Endothelial cell of umbilical vein (primary cell): ENCODE data around the gene FKBP7. TPM values are rescaled to one million over a fixed set of nuclear protein-coding genes. Genes with fewer than 3 reads are reported as not detected.

Source experiments
- BruUV-seq: library from RNA; stranded (reverse); fragments of 400-500 nt; replicated peaks from 2 replicates; lab custom pipeline; 2021; lab: Mats Ljungman, UMichigan
- CTCF ChIA-PET: fragments of 300-600, 350-600 bp; sonication (Branson Sonifier 250); formaldehyde crosslinking; loops from one replicate; lab custom pipeline; 2021; ENCODE audit warnings: antibody characterized with exemption, inconsistent platforms; lab: Charles Lee
- POLR2A ChIA-PET: fragments of 300-600, 350-600 bp; sonication (Branson Sonifier 250); formaldehyde crosslinking; loops from one replicate; lab custom pipeline; 2021; ENCODE audit warnings: antibody characterized with exemption, inconsistent platforms; lab: Charles Lee
- DNase-seq: peaks from one replicate; pipeline ENCODE4 v3.0.0-alpha.2; 2011; ENCODE audit warnings: low read depth, low spot score
- FAIRE-seq: peaks from 2 replicates; lab custom pipeline; 2011; peaks lifted over from hg19 to GRCh38; lab: Jason Lieb, UNC
- H2AFZ ChIP-seq: 2 replicates; pipeline ENCODE4 v1.6.0; 2012; ENCODE audit warnings: low read depth, low read length, control low read depth, inconsistent platforms
- H3K27ac ChIP-seq: 2 replicates; pipeline ENCODE4 v1.5.1; 2011; ENCODE audit warnings: low read depth, mild to moderate bottlenecking, control low read depth, low read length, moderate library complexity; ENCODE audit not compliant: insufficient read depth
- H3K27me3 ChIP-seq, 2 experiments: 2 replicates each; pipeline versions ENCODE4 v1.6.0 to v1.6.1; 2011; ENCODE audit warnings: low read length in 2 of 2, mixed read lengths in 1 of 2; ENCODE audit not compliant: control insufficient read depth in 2 of 2, insufficient read depth in 2 of 2
- H3K36me3 ChIP-seq, 2 experiments: 2 replicates in 1 of 2; 3 replicates in 1 of 2; pipeline ENCODE4 v1.5.1; 2011; ENCODE audit warnings: low read length in 2 of 2, mild to moderate bottlenecking in 1 of 2, moderate library complexity in 1 of 2; ENCODE audit not compliant: control insufficient read depth in 2 of 2, insufficient read depth in 2 of 2; ENCODE audit errors: extremely low read depth in 1 of 2
- H3K4me1 ChIP-seq: 3 replicates; pipeline ENCODE4 v1.5.1; 2011; ENCODE audit warnings: mild to moderate bottlenecking, low read length; ENCODE audit not compliant: control insufficient read depth, insufficient read depth; ENCODE audit errors: extremely low read depth
- H3K4me2 ChIP-seq: 2 replicates; pipeline ENCODE4 v1.6.1; 2011; ENCODE audit warnings: low read length, control low read depth, mixed read lengths; ENCODE audit not compliant: insufficient read depth
- H3K4me3 ChIP-seq, 3 experiments: fragments of 200-600 bp in 1 of 3; sonication (generic), shearing (Covaris generic) in 1 of 3; replicated peaks in 1 of 3; 2 replicates each; pipeline ENCODE4 v1.5.1; 2011 to 2016; ENCODE audit warnings: control low read depth in 3 of 3, low read length in 3 of 3, mild to moderate bottlenecking in 2 of 3, inconsistent platforms in 1 of 3, low read depth in 1 of 3, moderate library complexity in 1 of 3; ENCODE audit not compliant: insufficient read depth in 1 of 3
- H3K79me2 ChIP-seq: 2 replicates; pipeline ENCODE4 v1.6.0; 2012; ENCODE audit warnings: low read length, inconsistent platforms; ENCODE audit not compliant: control insufficient read depth, insufficient read depth
- H3K9ac ChIP-seq: replicated peaks from 2 replicates; pipeline ENCODE3; 2011; ENCODE audit warnings: low read length, control low read depth; ENCODE audit not compliant: insufficient read depth; ENCODE audit errors: extremely low read depth
- H3K9me1 ChIP-seq: replicated peaks from 3 replicates; pipeline ENCODE4 v1.6.0; 2011; ENCODE audit warnings: mild to moderate bottlenecking, low read length; ENCODE audit not compliant: control insufficient read depth, insufficient read depth; ENCODE audit errors: extremely low read depth
- H3K9me3 ChIP-seq: replicated peaks from 2 replicates; pipeline ENCODE4 v1.5.1; 2012; ENCODE audit warnings: low read length, inconsistent platforms; ENCODE audit not compliant: control insufficient read depth, insufficient read depth
- H4K20me1 ChIP-seq: replicated peaks from 2 replicates; pipeline ENCODE3; 2011; ENCODE audit warnings: mild to moderate bottlenecking, low read length; ENCODE audit not compliant: control insufficient read depth, insufficient read depth; ENCODE audit errors: extremely low read depth
- CTCF ChIP-seq, 2 donors: IDR thresholded peaks; 1 replicate in 1 of 2; 2 replicates in 1 of 2; pipeline ENCODE4 v1.5.1; 2011; ENCODE audit warnings: low read length in 2 of 2, mild to moderate bottlenecking in 2 of 2, moderate library complexity in 2 of 2, control low read depth in 1 of 2, inconsistent platforms in 1 of 2, low read depth in 1 of 2; ENCODE audit not compliant: insufficient read depth in 1 of 2; ENCODE audit errors: extremely low read depth in 1 of 2
- GATA2 ChIP-seq: IDR thresholded peaks from 2 replicates; pipeline ENCODE4 v1.7.0; 2011; ENCODE audit warnings: low read depth, mild to moderate bottlenecking, moderate library complexity, mixed read lengths, low read length; ENCODE audit not compliant: insufficient read length, insufficient read depth
- POLR2A ChIP-seq: IDR thresholded peaks from 2 replicates; pipeline ENCODE4 v1.6.1; 2012; ENCODE audit warnings: low read depth, mild to moderate bottlenecking, control low read depth, low read length
- POLR2AphosphoS5 ChIP-seq: IDR thresholded peaks from 2 replicates; pipeline ENCODE4 v1.6.1; 2012; ENCODE audit warnings: low read depth, mild to moderate bottlenecking, control low read depth, low read length, moderate library complexity; ENCODE audit not compliant: insufficient read depth
- dilution Hi-C: fragments of 300-500 bp; cut with MboI; formaldehyde crosslinking; loops from one replicate; pipeline ENCODE4 v1.15.0; 2019; ENCODE audit warnings: low sequenced_read_pairs; ENCODE audit not compliant: extremely low pct_ligation_motif_present
- intact Hi-C: fragments of 100-400 bp; cut with micrococcal nuclease; formaldehyde crosslinking; loops from one replicate; pipeline ENCODE4 v1.10.0; 2022
- polyA plus RNA-seq, 4 experiments: library from polyadenylated mRNA; depleted of rRNA in 3 of 4; stranded (reverse) in 3 of 4; unstranded in 1 of 4; fragments of >200 nt; gene quantifications; 2 replicates each; pipeline versions ENCODE4 v1.2.1 to v1.2.3, GENCODE V29; 2011 to 2012; ENCODE audit warnings: missing spikeins in 1 of 4
- total RNA-seq: library from RNA; stranded (reverse); gene quantifications from 2 replicates; pipeline ENCODE4 v1.2.3, GENCODE V29; 2021

The FKBP7 gene
- total and polyA plus RNA-seq, 2 donors (not counting 3 experiments of a cell fraction or from before 2014, with no cell fraction given), result 11.2 to 20.5 TPM

- CTCF ChIA-PET, result interaction anchor here (0.7 to 1.7 kb wide), 10 partner anchors 17 to 440 kb away, joined by 3 to 22 read pairs (median 3); partner anchors contain the start of gene RBM45
- peak; percentile 94 for FAIRE-seq
Observed at GRCh38 chr2:178450774-178451525, 27.4 kb downstream of the FKBP7 start, which contains the start of the genes PJVK and PRKRA. Gene PJVK, plus strand, starts transcription at chr2:178451378. Its CDS starts 2,032 bp downstream, at chr2:178453410. Gene PRKRA, minus strand, starts transcription at chr2:178451175. Its CDS starts 145 bp downstream, at chr2:178451030.

GRCh38 chr2:178450524-178450773 is 28.0 kb downstream of the FKBP7 start:
- Histone ChIP-seq H3K27me3 (no peaks in the 10 kb centered on the region), H3K4me2 (peak overlapping the region; percentile 78), H3K36me3 (peaks cover 4 to 14% of the 10 kb centered on the region in 2 experiments), H2AFZ (peak overlapping the region; percentile 77), H3K79me2 (peaks cover 23% of the 10 kb centered on the region), H3K4me1 (peaks cover 15% of the 10 kb centered on the region), H3K9me1 (no peaks in the 10 kb centered on the region), H3K9ac (peak overlapping the region; percentile 97), H3K4me3 (peak overlapping the region; percentile 65 to 94 (median 75)), H3K27ac (peak overlapping the region; percentile 91), H3K9me3 (no peaks in the 10 kb centered on the region), H4K20me1 (no peaks in the 10 kb centered on the region)
- ChIA-PET CTCF (interaction anchor here (0.8 to 1.7 kb wide), 7 partner anchors 18 to 441 kb away, joined by 3 to 22 read pairs (median 3); partner anchors contain the start of gene RBM45), POLR2A (interaction anchor here (0.9 to 1.1 kb wide), 4 partner anchors 8 to 36 kb away, joined by 4 to 15 read pairs (median 8); partner anchors contain the start of gene PLEKHA3)
- peak; percentile 73 for FAIRE-seq
- BruUV-seq, result no TSS peak
- intact Hi-C loops (loop anchor here (2.0 kb wide), 1 partner anchor 72 kb away; no protein-coding TSS in a partner anchor), dilution Hi-C loops (no loop called here)
- TF ChIP-seq POLR2A, result no peak
- TF ChIP-seq CTCF (IDR thresholded peaks at IDR 0.05; ENCODE audit: extremely low read depth in 1 of 2, insufficient read depth in 1 of 2, low read depth in 1 of 2, low read length in 2 of 2), result no peak
- TF ChIP-seq GATA2, result no peak
- DNase-seq, result no peak

More at GRCh38 chr2:178450774-178451525, 27.4 kb downstream of the FKBP7 start, which contains the start of the genes PJVK and PRKRA:
- peak; percentile 99 for DNase-seq
- TF ChIP-seq GATA2 (no peak), POLR2AphosphoS5 (peak; percentile 98), POLR2A (peak; percentile 96)
- Histone ChIP-seq H3K27me3 (no peaks in the 10 kb centered on the region), H2AFZ (peak within 1 kb of the TSS; percentile 77), H3K4me2 (peak within 1 kb of the TSS; percentile 78), H3K9me3 (no peaks in the 10 kb centered on the region), H3K79me2 (peaks cover 23% of the 10 kb centered on the region), H3K27ac (peak within 1 kb of the TSS; percentile 94), H3K4me3 (peak within 1 kb of the TSS; percentile 65 to 94 (median 75)), H3K9me1 (no peaks in the 10 kb centered on the region), H3K36me3 (peaks cover 4 to 10% of the 10 kb centered on the region in 2 experiments), H3K4me1 (peaks cover 15% of the 10 kb centered on the region), H3K9ac (peak within 1 kb of the TSS; percentile 97), H4K20me1 (no peaks in the 10 kb centered on the region)
- no TSS peak for BruUV-seq
- POLR2A ChIA-PET, result interaction anchor here (0.7 to 1.1 kb wide), 7 partner anchors 9 to 341 kb away, joined by 3 to 15 read pairs (median 4); partner anchors contain the start of gene PLEKHA3
- dilution Hi-C loops, result no loop called here
- intact Hi-C loops, result loop anchor here (1.0 to 2.0 kb wide), 5 partner anchors 27 to 339 kb away; partner anchors contain the start of genes FKBP7 and RBM45
